HT-29 (cell line): Measurements from ENCODE around the gene PIMREG. TPM values are rescaled to one million over a fixed set of nuclear protein-coding genes. Genes with fewer than 3 reads are reported as not detected.

Source experiments
- DNase-seq: peaks from one replicate; pipeline ENCODE4 v3.0.0-alpha.2; 2015; ENCODE audit warnings: low spot score
- total RNA-seq: library from RNA; depleted of rRNA; stranded (reverse); fragments of >200 nt; shearing (Covaris generic); gene quantifications from 2 replicates; pipeline ENCODE4 v1.2.3, GENCODE V29; 2014; rRNA removed

PIMREG gene
- total RNA-seq, 1 experiment from 2014 or later, result 97.8 TPM

- no peak for DNase-seq
Observed at GRCh38 chr17:6498356-6498755, 54.1 kb downstream of the PIMREG start.

GRCh38 chr17:6498901-6499540 is 54.8 kb downstream of the PIMREG start:
- no peak for DNase-seq

Other genes with a start within 250 kb of the PIMREG start
- not detected in 2 replicates for gene AIPL1, start 9.3 kb upstream of the PIMREG start, total RNA-seq
- 3.6 and 4.0 TPM in 2 replicates for gene PITPNM3, start 112.1 kb downstream of the PIMREG start, total RNA-seq
- 7.4 and 8.5 TPM in 2 replicates for gene KIAA0753, start 196.3 kb downstream of the PIMREG start, total RNA-seq
- 79.0 and 86.0 TPM in 2 replicates for gene TXNDC17, start 196.6 kb downstream of the PIMREG start, total RNA-seq
- gene MED31, start 207.2 kb downstream of the PIMREG start, total RNA-seq, result 4.1 and 7.0 TPM in 2 replicates
- 0.31 and 1.1 TPM in 2 replicates for gene C17orf100, start 207.3 kb downstream of the PIMREG start, total RNA-seq